Hepatocyte (in vitro differentiated cells): ENCODE measurements around the gene CBFA2T3. TPM values are rescaled to one million over a fixed set of nuclear protein-coding genes. Genes with fewer than 3 reads are reported as not detected.

Experiments used
- DNase-seq: peaks from one replicate; pipeline ENCODE4 v3.0.0-alpha.2; 2016; ENCODE audit warnings: low spot score
- H2AFZ ChIP-seq: fragments of 200-600 bp; sonication (generic); 2 replicates; pipeline ENCODE4 v1.6.0; 2016; ENCODE audit warnings: antibody characterized with exemption, mild to moderate bottlenecking
- H3K27ac ChIP-seq: fragments of 200-600 bp; sonication (generic); 2 replicates; pipeline ENCODE4 v1.5.1; 2016; ENCODE audit warnings: mild to moderate bottlenecking
- H3K27me3 ChIP-seq: fragments of 200-600 bp; sonication (generic); 2 replicates; pipeline ENCODE4 v1.6.1; 2016
- H3K36me3 ChIP-seq: fragments of 200-600 bp; sonication (generic); replicated peaks from 2 replicates; pipeline ENCODE4 v1.5.1; 2016; ENCODE audit warnings: low read depth; ENCODE audit not compliant: insufficient read depth
- H3K4me1 ChIP-seq: fragments of 200-600 bp; sonication (generic); 2 replicates; pipeline ENCODE4 v1.5.1; 2016; ENCODE audit warnings: mild to moderate bottlenecking, moderate library complexity; ENCODE audit not compliant: insufficient read depth
- H3K4me2 ChIP-seq: fragments of 200-600 bp; sonication (generic); 2 replicates; pipeline ENCODE4 v1.6.0; 2016
- H3K4me3 ChIP-seq: fragments of 200-600 bp; sonication (generic); 2 replicates; pipeline ENCODE4 v1.5.1; 2016; ENCODE audit warnings: mild to moderate bottlenecking
- H3K79me2 ChIP-seq: fragments of 200-600 bp; sonication (generic); 2 replicates; pipeline ENCODE4 v1.6.0; 2017; ENCODE audit warnings: mild to moderate bottlenecking
- H3K9me2 ChIP-seq: fragments of 200-600 bp; sonication (generic); replicated peaks from 2 replicates; pipeline ENCODE4 v1.6.0; 2017; ENCODE audit warnings: mild to moderate bottlenecking; ENCODE audit not compliant: insufficient read depth
- H3K9me3 ChIP-seq: fragments of 200-600 bp; sonication (generic); 2 replicates; pipeline ENCODE4 v1.5.1; 2016; ENCODE audit warnings: low read depth, mild to moderate bottlenecking
- H4K20me1 ChIP-seq: fragments of 200-600 bp; sonication (generic); 2 replicates; pipeline ENCODE4 v1.6.0; 2016; ENCODE audit warnings: mild to moderate bottlenecking; ENCODE audit not compliant: insufficient read depth, poor library complexity, severe bottlenecking
- EZH2 ChIP-seq: fragments of 200-600 bp; sonication (generic); IDR thresholded peaks from 2 replicates; pipeline ENCODE4 v1.6.1; 2016; ENCODE audit warnings: antibody characterized with exemption, mild to moderate bottlenecking, borderline replicate concordance
- EZH2phosphoT487 ChIP-seq: fragments of 200-600 bp; sonication (generic); IDR thresholded peaks from one replicate; pipeline ENCODE4 v1.6.1; 2018; ENCODE audit warnings: antibody characterized with exemption, mild to moderate bottlenecking, low read depth, moderate library complexity; ENCODE audit not compliant: unreplicated experiment, severe bottlenecking
- WGBS: methylation state at CpG from one replicate; pipeline ENCODE4 v1.1.6; 2016; ENCODE audit warnings: low lambda C conversion rate; ENCODE audit errors: missing lambda C conversion rate; 5-methylcytosine and 5-hydroxymethylcytosine counted together
- polyA plus RNA-seq: library from polyadenylated mRNA; unstranded; fragments of >200 nt; fragmentation: Nextera tagmentation; extraction: Ambion mirVana; gene quantifications from 2 replicates; pipeline ENCODE4 v1.2.1, GENCODE V29; 2016
- total RNA-seq: library from RNA; depleted of rRNA; stranded (reverse); fragments of >200 nt; gene quantifications from 2 replicates; pipeline ENCODE4 v1.2.3, GENCODE V29; 2014
- TF ChIP-seq, protein P1 (sequence below): fragments of 200-600 bp; sonication (generic); IDR thresholded peaks from 2 replicates; pipeline ENCODE4 v1.5.1; 2016; ENCODE audit warnings: antibody characterized with exemption, mild to moderate bottlenecking; ENCODE audit not compliant: poor library complexity

CBFA2T3 gene
- total and polyA plus RNA-seq, 2 experiments from 2014 or later = 0.07 to 1.5 TPM

- H3K27ac ChIP-seq = no peak overlapping the region
Observed at GRCh38 chr16:88855736-88856121, 121.3 kb downstream of the CBFA2T3 start.

GRCh38 chr16:88855176-88855575, 121.8 kb downstream of the CBFA2T3 start:
- Histone ChIP-seq H4K20me1 (peaks cover 3% of the 10 kb centered on the region), H3K27me3 (no peaks in the 10 kb centered on the region), H2AFZ (no peak overlapping the region), H3K36me3 (no peaks in the 10 kb centered on the region), H3K27ac (no peak overlapping the region), H3K4me1 (peaks cover 11% of the 10 kb centered on the region), H3K4me2 (peak overlapping the region; percentile 98), H3K9me2 (no peaks in the 10 kb centered on the region), H3K9me3 (no peaks in the 10 kb centered on the region), H3K4me3 (no peak overlapping the region), H3K79me2 (peaks cover 27% of the 10 kb centered on the region)
- DNase-seq = no peak
- WGBS = 95% methylated on average over 8 of the region's 8 CpGs
- TF ChIP-seq EZH2 (no peak), EZH2phosphoT487 (no peak)
- TF ChIP-seq, protein P1, sequence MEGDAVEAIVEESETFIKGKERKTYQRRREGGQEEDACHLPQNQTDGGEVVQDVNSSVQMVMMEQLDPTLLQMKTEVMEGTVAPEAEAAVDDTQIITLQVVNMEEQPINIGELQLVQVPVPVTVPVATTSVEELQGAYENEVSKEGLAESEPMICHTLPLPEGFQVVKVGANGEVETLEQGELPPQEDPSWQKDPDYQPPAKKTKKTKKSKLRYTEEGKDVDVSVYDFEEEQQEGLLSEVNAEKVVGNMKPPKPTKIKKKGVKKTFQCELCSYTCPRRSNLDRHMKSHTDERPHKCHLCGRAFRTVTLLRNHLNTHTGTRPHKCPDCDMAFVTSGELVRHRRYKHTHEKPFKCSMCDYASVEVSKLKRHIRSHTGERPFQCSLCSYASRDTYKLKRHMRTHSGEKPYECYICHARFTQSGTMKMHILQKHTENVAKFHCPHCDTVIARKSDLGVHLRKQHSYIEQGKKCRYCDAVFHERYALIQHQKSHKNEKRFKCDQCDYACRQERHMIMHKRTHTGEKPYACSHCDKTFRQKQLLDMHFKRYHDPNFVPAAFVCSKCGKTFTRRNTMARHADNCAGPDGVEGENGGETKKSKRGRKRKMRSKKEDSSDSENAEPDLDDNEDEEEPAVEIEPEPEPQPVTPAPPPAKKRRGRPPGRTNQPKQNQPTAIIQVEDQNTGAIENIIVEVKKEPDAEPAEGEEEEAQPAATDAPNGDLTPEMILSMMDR = no peak

More at GRCh38 chr16:88855736-88856121, 121.3 kb downstream of the CBFA2T3 start:
- 84% methylated on average over 13 of the region's 13 CpGs for WGBS
- H4K20me1 ChIP-seq = peaks cover 3% of the 10 kb centered on the region
- no peak for TF ChIP-seq EZH2
- TF ChIP-seq EZH2phosphoT487 = no peak
- TF ChIP-seq, protein P1 = no peak
- no peaks in the 10 kb centered on the region for H3K27me3 ChIP-seq
- peaks cover 11% of the 10 kb centered on the region for H3K4me1 ChIP-seq
- H3K4me3 ChIP-seq = no peak overlapping the region
- no peaks in the 10 kb centered on the region for H3K9me2 ChIP-seq
- peaks cover 27% of the 10 kb centered on the region for H3K79me2 ChIP-seq
- H3K9me3 ChIP-seq = no peaks in the 10 kb centered on the region
- no peak for DNase-seq
- H2AFZ ChIP-seq = no peak overlapping the region
- H3K4me2 ChIP-seq = peak overlapping the region; percentile 98
- H3K36me3 ChIP-seq = no peaks in the 10 kb centered on the region

DNA sequence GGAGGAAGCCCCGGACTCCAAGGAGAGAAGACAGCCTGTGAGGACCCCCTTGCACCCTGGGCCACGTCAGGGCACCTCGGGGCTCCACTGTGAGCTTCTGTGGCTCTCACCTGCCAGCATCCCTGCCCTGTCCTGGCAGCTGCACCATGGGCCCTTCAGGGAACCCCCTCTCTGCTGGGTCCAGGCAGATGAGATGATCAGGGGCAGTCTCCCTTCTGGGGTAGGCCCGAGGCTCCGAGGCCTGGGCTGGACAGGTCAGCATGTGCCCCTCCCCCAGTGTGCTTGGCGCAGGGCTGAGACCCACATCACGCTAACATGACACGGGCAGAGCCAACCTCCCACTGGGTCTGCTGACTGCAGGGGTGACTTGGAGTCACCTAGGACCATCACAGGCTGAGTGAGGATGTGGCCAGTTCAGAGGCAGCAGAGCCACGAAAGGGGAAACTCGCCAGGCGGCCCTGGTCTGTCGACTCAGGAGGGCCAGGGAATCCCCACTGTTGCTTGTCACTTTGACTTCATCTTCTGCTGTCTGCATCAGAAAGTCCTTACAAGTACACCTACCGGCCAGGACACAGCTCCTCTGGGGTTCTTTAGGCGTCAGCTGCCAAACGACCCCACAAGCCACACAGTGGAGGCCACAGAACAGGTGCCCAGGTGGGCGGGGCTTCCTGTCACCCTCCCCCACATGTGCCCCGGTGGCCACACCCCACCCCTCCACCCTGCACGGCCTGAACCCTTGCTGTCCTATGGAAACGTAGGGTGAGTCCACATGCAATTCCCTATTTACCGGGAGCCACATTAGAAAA, 122.5 kb downstream of the CBFA2T3 start:
- no peaks in the 10 kb centered on the region for H3K27me3 ChIP-seq
- H3K36me3 ChIP-seq = no peaks in the 10 kb centered on the region
- no peak for DNase-seq
- H4K20me1 ChIP-seq = peaks cover 3% of the 10 kb centered on the region
- H3K4me2 ChIP-seq = no peak overlapping the region
- no peaks in the 10 kb centered on the region for H3K9me3 ChIP-seq
- no peak overlapping the region for H3K4me3 ChIP-seq
- no peak overlapping the region for H2AFZ ChIP-seq
- no peaks in the 10 kb centered on the region for H3K9me2 ChIP-seq
- H3K27ac ChIP-seq = no peak overlapping the region
- H3K4me1 ChIP-seq = peaks cover 11% of the 10 kb centered on the region
- peaks cover 27% of the 10 kb centered on the region for H3K79me2 ChIP-seq
- WGBS = 87% methylated on average over 18 of the region's 20 CpGs
- TF ChIP-seq EZH2phosphoT487 = no peak
- no peak for TF ChIP-seq EZH2
- TF ChIP-seq, protein P1 = no peak
